Measurements from ENCODE around the gene JMJD4.

Gene JMJD4

GRCh38 chr1:227768125-227768439, 33.0 kb upstream of the JMJD4 start:
- DNase-seq = no peak

- DNase-seq = no peak
Observed at GRCh38 chr1:227767401-227768124, 32.5 kb upstream of the JMJD4 start.

- no peak for DNase-seq
Observed at GRCh38 chr1:227766653-227767277, 31.7 kb upstream of the JMJD4 start.

GRCh38 chr1:227766015-227766634, 31.0 kb upstream of the JMJD4 start:
- peak; percentile 92 for DNase-seq

GRCh38 chr1:227765261-227766014, 30.3 kb upstream of the JMJD4 start:
- DNase-seq = no peak

GRCh38 chr1:227764019-227764391, 28.9 kb upstream of the JMJD4 start:
- no peak for DNase-seq

GRCh38 chr1:227763246-227764018, 28.3 kb upstream of the JMJD4 start:
- DNase-seq = no peak

- DNase-seq = peak; percentile 90
Observed at GRCh38 chr1:227762231-227762911, 27.3 kb upstream of the JMJD4 start.

- no peak for DNase-seq
Observed at GRCh38 chr1:227761621-227762230, 26.6 kb upstream of the JMJD4 start.

- no peak for DNase-seq
Observed at GRCh38 chr1:227760377-227760776, 25.3 kb upstream of the JMJD4 start.

- DNase-seq = no peak
Observed at GRCh38 chr1:227759341-227760300, 24.5 kb upstream of the JMJD4 start.

- DNase-seq = no peak
Observed at GRCh38 chr1:227758366-227758765, 23.3 kb upstream of the JMJD4 start.

- no peak for DNase-seq
Observed at GRCh38 chr1:227757781-227758180, 22.7 kb upstream of the JMJD4 start.

GRCh38 chr1:227756172-227756959, 21.3 kb upstream of the JMJD4 start:
- no peak for DNase-seq

- no peak for DNase-seq
Observed at GRCh38 chr1:227754958-227755357, 19.9 kb upstream of the JMJD4 start.

GRCh38 chr1:227753999-227754711, 19.1 kb upstream of the JMJD4 start:
- DNase-seq = no peak

GRCh38 chr1:227749916-227750710, 15.0 kb upstream of the JMJD4 start:
- no peak for DNase-seq

GRCh38 chr1:227749225-227749624, 14.1 kb upstream of the JMJD4 start:
- no peak for DNase-seq

All from CD4-positive, alpha-beta T cell treated with Interleukin-4 for 4 hours (primary cell).